WTC11 (cell line): ENCODE measurements around the gene PSMC4.

ENCODE experiments used
- ESRRA ChIP-seq: sonication (generic); formaldehyde crosslinking; IDR thresholded peaks from 2 replicates; pipeline ENCODE4 v1.8.1; 2022; ENCODE audit warnings: mild to moderate bottlenecking, missing genetic modification reagents, borderline replicate concordance
- MAX ChIP-seq: sonication (generic); formaldehyde crosslinking; IDR thresholded peaks from 2 replicates; pipeline ENCODE4 v1.8.0; 2022; ENCODE audit warnings: mild to moderate bottlenecking, missing genetic modification reagents
- NFYB ChIP-seq: sonication (generic); formaldehyde crosslinking; conservative IDR thresholded peaks from 2 replicates; pipeline ENCODE4 v1.8.0; 2022; ENCODE audit warnings: low read depth, missing genetic modification reagents
- SP1 ChIP-seq: sonication (generic); formaldehyde crosslinking; conservative IDR thresholded peaks from 2 replicates; pipeline ENCODE4 v1.8.1; 2022; ENCODE audit warnings: missing genetic modification reagents
- TF ChIP-seq, protein P1 (sequence below): fragments of 200-600 bp; IDR thresholded peaks from 2 replicates; pipeline ENCODE4 v1.8.0; 2022; ENCODE audit warnings: antibody characterized with exemption
- TF ChIP-seq, protein P2 (sequence below): sonication (generic); formaldehyde crosslinking; conservative IDR thresholded peaks from 2 replicates; pipeline ENCODE4 v1.8.1; 2022; ENCODE audit warnings: mild to moderate bottlenecking, missing genetic modification reagents

- TF ChIP-seq NFYB, result no peak
- TF ChIP-seq, protein P1, sequence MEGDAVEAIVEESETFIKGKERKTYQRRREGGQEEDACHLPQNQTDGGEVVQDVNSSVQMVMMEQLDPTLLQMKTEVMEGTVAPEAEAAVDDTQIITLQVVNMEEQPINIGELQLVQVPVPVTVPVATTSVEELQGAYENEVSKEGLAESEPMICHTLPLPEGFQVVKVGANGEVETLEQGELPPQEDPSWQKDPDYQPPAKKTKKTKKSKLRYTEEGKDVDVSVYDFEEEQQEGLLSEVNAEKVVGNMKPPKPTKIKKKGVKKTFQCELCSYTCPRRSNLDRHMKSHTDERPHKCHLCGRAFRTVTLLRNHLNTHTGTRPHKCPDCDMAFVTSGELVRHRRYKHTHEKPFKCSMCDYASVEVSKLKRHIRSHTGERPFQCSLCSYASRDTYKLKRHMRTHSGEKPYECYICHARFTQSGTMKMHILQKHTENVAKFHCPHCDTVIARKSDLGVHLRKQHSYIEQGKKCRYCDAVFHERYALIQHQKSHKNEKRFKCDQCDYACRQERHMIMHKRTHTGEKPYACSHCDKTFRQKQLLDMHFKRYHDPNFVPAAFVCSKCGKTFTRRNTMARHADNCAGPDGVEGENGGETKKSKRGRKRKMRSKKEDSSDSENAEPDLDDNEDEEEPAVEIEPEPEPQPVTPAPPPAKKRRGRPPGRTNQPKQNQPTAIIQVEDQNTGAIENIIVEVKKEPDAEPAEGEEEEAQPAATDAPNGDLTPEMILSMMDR, result no peak
- TF ChIP-seq ESRRA (CRISPR knock-in tag), result no peak
- TF ChIP-seq, protein P2, sequence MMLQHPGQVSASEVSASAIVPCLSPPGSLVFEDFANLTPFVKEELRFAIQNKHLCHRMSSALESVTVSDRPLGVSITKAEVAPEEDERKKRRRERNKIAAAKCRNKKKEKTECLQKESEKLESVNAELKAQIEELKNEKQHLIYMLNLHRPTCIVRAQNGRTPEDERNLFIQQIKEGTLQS (CRISPR knock-in tag), result no peak
- TF ChIP-seq SP1 (CRISPR knock-in tag), result no peak
- no peak for TF ChIP-seq MAX (CRISPR knock-in tag)
Observed at GRCh38 chr19:40023969-40024368, 53.0 kb downstream of the PSMC4 start.
